ENCODE measurements around the gene IGLON5.

- no peak for TF ChIP-seq PPARA (CRISPR knock-in tag; IDR thresholded peaks at IDR 0.05; ENCODE audit: borderline replicate concordance)
- no peak for TF ChIP-seq TSHZ2 (CRISPR knock-in tag; IDR thresholded peaks at IDR 0.05)
- no peak for TF ChIP-seq RARB (CRISPR knock-in tag; IDR thresholded peaks at IDR 0.05)
- no peak for TF ChIP-seq ZFP30 (CRISPR knock-in tag; IDR thresholded peaks at IDR 0.05)
- no peak for TF ChIP-seq PATZ1 (CRISPR knock-in tag; IDR thresholded peaks at IDR 0.05; ENCODE audit: borderline replicate concordance)
- no peak for TF ChIP-seq ESRRG (CRISPR knock-in tag; IDR thresholded peaks at IDR 0.05)
- no peak for TF ChIP-seq ISL1 (CRISPR knock-in tag; IDR thresholded peaks at IDR 0.05)
Measured at GRCh38 chr19:51305479-51305878, 6.0 kb upstream of the IGLON5 start.

Measured in SK-N-SH treated with all-trans-retinoic acid at 6 μM for 48 hours (cell line).